ENCODE data around the gene CHN2.

The CHN2 gene

DNA sequence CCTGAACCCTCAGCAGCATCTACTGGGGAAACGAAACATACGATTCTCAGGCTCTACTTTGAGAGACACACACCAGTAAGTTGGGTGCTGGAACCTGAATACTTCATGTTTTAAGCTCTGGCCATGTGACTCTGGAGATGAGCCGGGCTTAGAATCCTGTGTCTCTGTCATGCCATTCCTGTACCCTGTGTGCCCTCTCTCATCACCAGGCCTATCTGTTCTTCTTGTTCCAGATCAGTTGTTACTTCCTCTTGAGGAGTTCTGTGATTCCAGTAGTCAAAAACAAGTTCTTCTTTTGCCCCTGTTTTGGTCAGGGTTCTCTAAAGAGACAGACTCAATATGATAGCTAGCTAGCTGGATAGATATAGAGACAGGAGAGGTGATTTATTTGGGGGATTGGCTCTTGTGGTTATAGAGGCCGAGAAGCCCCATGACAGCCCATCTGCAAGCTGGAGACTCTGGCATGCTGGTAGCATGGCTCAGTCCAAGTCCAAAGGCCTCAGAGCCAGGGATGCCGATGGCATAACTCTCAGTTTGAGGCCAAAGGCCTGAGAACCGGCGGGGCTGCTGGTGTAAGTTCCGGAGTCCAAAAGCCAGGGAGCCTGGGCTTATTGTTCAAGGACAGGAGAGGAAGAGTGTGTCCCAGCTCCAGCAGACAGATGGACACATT lies 54.3 kb downstream of the CHN2 start:
- no peak overlapping the region for H3K27ac ChIP-seq
- TF ChIP-seq, protein P1, sequence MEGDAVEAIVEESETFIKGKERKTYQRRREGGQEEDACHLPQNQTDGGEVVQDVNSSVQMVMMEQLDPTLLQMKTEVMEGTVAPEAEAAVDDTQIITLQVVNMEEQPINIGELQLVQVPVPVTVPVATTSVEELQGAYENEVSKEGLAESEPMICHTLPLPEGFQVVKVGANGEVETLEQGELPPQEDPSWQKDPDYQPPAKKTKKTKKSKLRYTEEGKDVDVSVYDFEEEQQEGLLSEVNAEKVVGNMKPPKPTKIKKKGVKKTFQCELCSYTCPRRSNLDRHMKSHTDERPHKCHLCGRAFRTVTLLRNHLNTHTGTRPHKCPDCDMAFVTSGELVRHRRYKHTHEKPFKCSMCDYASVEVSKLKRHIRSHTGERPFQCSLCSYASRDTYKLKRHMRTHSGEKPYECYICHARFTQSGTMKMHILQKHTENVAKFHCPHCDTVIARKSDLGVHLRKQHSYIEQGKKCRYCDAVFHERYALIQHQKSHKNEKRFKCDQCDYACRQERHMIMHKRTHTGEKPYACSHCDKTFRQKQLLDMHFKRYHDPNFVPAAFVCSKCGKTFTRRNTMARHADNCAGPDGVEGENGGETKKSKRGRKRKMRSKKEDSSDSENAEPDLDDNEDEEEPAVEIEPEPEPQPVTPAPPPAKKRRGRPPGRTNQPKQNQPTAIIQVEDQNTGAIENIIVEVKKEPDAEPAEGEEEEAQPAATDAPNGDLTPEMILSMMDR (conservative IDR thresholded peaks at IDR 0.05) = no peak

DNA sequence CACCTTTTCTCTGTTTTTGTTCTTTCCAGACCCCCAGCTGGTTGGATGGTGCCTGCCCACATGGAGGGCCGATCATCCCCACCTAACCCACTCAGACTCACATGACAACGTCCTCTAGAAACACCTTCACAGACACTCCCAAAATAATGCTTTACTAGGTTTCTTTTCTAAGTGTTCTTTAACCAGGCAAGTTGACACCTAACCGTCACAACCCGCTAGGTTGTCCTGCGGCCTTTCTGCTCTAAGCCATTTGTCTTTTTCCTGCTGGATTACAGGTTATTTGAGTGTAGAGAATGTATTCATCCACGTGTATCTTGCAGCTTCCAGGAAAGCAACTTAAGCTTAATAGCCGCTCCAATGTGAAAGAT lies 54.8 kb downstream of the CHN2 start:
- no peak overlapping the region for H3K27ac ChIP-seq
- TF ChIP-seq, protein P1 (conservative IDR thresholded peaks at IDR 0.05) = no peak

DNA sequence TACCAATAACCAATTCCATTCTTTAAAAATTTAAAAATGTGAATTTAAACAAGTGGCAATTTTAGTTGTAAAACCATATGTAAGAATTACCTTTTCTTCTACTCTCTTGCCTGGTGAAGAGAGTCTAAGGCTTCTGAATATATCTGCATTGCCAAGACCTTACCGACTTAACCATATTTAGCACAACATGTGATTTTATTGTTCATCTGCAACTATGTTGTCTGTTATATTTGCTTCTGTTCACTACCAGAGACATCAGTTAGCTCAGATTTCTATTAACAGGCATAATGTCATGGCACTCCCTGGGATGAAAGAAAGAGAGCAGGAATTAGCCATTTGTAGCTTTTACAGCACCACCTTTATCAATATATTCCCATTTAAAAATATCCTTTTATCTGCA lies 55.3 kb downstream of the CHN2 start:
- TF ChIP-seq, protein P1 (conservative IDR thresholded peaks at IDR 0.05) = no peak
- no peak overlapping the region for H3K27ac ChIP-seq

- TF ChIP-seq, protein P1 (conservative IDR thresholded peaks at IDR 0.05) = no peak
- no peak overlapping the region for H3K27ac ChIP-seq
Observed at GRCh38 chr7:29253225-29253624, 58.6 kb downstream of the CHN2 start.

DNA sequence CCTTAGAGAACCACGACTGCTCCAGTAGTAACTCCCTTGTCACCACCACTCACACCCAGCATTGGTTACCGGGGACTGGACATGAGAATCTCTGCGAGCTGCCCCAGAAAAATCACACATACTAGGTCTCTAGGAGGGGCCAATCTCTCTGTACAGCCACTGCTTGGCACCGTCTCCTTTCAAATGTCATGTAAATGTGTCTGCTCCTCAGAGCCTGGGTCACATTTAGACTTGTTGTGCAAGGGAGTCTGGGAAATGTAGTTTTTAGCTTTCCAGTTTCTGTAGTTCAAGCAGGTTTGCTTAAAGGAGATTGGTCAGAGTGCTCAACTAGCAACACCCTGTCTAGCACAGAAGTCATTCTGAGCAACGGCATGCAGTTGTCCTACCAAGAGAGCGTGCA lies 60.0 kb downstream of the CHN2 start:
- TF ChIP-seq, protein P1 (conservative IDR thresholded peaks at IDR 0.05) = no peak
- peak overlapping the region; percentile 73 for H3K27ac ChIP-seq

DNA sequence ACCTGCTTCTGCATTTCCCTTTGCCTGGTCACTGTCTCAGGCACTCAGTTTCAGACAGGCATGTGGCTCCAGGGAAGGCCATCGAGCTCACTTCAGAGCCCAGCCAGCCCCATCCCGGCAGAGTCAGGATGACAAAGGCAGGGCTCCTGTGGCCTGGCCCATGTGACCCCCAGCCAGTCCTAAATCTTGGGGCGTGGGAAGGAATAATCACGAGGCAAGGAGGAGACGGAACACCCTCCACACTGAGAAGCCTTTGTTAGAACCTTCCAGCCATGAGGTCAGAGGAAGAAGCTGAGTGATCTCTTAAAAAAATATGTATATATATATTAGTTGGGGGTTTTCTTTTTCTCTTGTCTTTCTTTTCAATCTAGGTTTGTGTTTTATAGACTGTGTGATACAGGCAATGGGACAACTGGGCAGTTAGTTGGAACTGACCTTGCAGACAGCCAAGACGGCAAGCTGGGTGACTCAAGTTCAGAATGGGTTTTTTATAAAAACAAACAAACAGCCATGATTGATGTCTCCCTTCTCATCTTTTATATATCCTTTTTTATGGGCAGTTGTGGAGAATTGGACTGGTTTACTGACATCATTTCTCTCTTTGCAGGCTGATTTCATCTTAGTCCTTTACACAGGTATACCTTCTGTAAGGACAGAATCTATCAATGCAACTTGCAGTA lies 60.8 kb downstream of the CHN2 start:
- peak overlapping the region; percentile 73 for H3K27ac ChIP-seq
- TF ChIP-seq, protein P1 (conservative IDR thresholded peaks at IDR 0.05) = no peak

DNA sequence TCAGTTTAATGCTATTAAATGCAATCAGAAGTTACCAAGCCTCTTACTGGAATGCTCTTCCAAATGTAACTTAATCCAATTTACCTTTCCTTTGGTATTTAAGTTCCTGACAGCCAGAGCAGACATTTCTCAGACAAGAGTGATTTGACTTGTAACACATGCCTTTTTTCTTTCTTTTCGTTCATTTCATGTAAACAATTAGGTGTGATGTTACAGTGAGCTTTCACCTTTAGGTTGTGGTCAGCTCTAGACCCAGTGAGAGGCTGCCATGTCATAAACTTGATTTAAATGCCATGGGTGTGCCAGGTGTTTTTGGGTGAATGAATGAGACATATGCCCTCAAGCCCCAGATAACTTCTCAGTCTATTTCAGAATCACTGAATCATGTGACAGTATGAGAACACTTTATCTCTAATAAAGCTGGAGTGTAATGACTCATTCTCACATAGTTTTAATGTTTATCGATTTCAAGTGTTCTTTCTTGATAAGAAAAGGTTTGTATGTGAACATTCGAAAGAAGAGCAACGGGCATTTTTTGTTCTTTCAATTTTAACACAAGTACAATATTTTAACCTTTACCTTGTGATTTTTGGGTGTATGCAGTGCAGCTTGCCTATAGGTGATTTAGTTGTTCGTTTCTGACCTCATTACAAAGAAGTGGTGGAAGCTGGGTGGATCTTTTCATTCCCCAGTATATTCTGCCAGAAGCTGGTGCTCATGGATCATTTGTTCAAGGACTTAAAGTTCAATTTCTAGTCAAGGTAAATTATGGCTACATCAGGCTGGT lies 61.5 kb downstream of the CHN2 start:
- peak overlapping the region; percentile 73 for H3K27ac ChIP-seq

More for the DNA sequence above, 61.5 kb downstream of the CHN2 start:
- TF ChIP-seq, protein P1 (conservative IDR thresholded peaks at IDR 0.05) = no peak

Measured in VCaP (cell line).